Measurements from ENCODE around the gene SECISBP2L. TPM values are rescaled to one million over a fixed set of nuclear protein-coding genes. Genes with fewer than 3 reads are reported as not detected.

SECISBP2L gene
- polyA plus RNA-seq, 1 experiment = 41.3 TPM

DNA sequence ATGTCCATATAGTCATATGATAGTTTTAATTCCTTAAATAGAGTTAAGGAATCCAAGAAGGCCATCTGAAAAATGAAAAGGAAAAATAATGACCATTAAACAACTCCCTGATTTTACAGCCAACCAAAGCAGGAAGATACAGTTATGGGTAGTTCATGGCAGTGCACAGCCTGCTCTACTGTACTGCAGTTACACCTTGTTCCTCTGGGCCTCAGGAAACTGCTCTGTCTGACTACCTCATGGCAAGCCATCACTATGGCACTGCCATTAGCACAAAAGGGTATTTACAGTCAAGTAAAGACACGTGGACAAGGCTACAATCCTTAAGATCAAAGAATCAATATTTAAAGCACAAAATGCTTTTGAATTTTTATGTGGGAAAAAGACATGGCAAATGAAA lies 19.5 kb downstream of the SECISBP2L start:
- H3K27ac ChIP-seq (ENCODE audit: low read depth, low read length) = no peak overlapping the region
- POLR2A ChIA-PET = no interaction called here

DNA sequence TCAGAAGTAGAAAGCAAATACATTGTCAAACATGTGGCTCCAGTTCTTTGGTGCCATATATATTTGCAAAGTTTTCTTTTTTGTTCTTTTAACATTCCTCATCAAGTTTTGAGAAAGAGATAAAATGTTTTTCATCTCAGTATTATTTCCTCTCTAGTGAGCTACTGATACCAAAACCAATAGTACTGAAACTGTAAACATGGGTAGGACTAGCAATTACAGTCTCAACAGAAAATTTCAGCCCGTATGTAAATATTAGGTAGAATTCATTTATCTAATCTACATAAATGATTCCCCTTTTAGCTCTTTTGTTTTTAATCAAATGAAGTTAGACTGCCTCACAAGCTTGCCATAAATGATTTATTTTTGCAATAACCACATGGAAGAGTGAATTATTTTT lies 21.4 kb downstream of the SECISBP2L start:
- TF ChIP-seq, protein P1, sequence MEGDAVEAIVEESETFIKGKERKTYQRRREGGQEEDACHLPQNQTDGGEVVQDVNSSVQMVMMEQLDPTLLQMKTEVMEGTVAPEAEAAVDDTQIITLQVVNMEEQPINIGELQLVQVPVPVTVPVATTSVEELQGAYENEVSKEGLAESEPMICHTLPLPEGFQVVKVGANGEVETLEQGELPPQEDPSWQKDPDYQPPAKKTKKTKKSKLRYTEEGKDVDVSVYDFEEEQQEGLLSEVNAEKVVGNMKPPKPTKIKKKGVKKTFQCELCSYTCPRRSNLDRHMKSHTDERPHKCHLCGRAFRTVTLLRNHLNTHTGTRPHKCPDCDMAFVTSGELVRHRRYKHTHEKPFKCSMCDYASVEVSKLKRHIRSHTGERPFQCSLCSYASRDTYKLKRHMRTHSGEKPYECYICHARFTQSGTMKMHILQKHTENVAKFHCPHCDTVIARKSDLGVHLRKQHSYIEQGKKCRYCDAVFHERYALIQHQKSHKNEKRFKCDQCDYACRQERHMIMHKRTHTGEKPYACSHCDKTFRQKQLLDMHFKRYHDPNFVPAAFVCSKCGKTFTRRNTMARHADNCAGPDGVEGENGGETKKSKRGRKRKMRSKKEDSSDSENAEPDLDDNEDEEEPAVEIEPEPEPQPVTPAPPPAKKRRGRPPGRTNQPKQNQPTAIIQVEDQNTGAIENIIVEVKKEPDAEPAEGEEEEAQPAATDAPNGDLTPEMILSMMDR (IDR thresholded peaks at IDR 0.05; ENCODE audit: low read depth, low read length) = no peak
- H3K27ac ChIP-seq (ENCODE audit: low read depth, low read length) = no peak overlapping the region
- H3K4me3 ChIP-seq (ENCODE audit: low read depth, low read length) = no peak overlapping the region
- CTCF ChIA-PET = interaction anchor here (0.7 kb wide), 1 partner anchor 163 kb away, joined by 3 read pairs; no protein-coding TSS in a partner anchor
- DNase-seq (ENCODE audit: low read depth, low spot score) = no peak
- POLR2A ChIA-PET = no interaction called here
- H3K9me3 ChIP-seq (ENCODE audit: control insufficient read depth, insufficient read depth, low read length) = no peaks in the 10 kb centered on the region
- H3K27me3 ChIP-seq (ENCODE audit: control insufficient read depth, insufficient read depth, low read length) = no peaks in the 10 kb centered on the region

More for the DNA sequence above, 19.5 kb downstream of the SECISBP2L start:
- H3K27me3 ChIP-seq (ENCODE audit: control insufficient read depth, insufficient read depth, low read length) = no peaks in the 10 kb centered on the region
- TF ChIP-seq, protein P1 (IDR thresholded peaks at IDR 0.05; ENCODE audit: low read depth, low read length) = no peak
- H3K9me3 ChIP-seq (ENCODE audit: control insufficient read depth, insufficient read depth, low read length) = no peaks in the 10 kb centered on the region
- H3K4me3 ChIP-seq (ENCODE audit: low read depth, low read length) = no peak overlapping the region
- CTCF ChIA-PET = no interaction called here
- DNase-seq (ENCODE audit: low read depth, low spot score) = no peak

DNA sequence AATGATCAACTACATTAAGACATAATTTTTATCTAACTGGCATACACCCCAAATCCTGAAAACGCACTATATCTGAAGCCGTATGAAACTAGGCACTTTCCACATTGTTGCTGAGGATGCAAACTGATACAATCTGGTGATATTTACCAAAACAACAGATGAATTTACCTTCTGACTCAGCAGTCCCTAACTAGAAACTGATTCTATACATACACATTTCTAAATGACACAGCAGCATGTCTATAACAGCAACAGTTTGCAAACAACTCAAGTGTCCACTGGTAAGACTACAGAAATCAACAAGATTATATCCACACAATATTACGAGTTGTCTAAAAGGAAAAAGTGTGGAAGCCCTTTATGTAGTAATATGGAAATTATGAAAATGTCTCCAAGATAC lies 22.9 kb downstream of the SECISBP2L start:
- no peak overlapping the region for H3K27ac ChIP-seq (ENCODE audit: low read depth, low read length)
- POLR2A ChIA-PET = no interaction called here
- no peak overlapping the region for H3K4me3 ChIP-seq (ENCODE audit: low read depth, low read length)
- no peak for DNase-seq (ENCODE audit: low read depth, low spot score)
- TF ChIP-seq, protein P1 (IDR thresholded peaks at IDR 0.05; ENCODE audit: low read depth, low read length) = no peak
- H3K27me3 ChIP-seq (ENCODE audit: control insufficient read depth, insufficient read depth, low read length) = no peaks in the 10 kb centered on the region
- CTCF ChIA-PET = no interaction called here
- no peaks in the 10 kb centered on the region for H3K9me3 ChIP-seq (ENCODE audit: control insufficient read depth, insufficient read depth, low read length)

DNA sequence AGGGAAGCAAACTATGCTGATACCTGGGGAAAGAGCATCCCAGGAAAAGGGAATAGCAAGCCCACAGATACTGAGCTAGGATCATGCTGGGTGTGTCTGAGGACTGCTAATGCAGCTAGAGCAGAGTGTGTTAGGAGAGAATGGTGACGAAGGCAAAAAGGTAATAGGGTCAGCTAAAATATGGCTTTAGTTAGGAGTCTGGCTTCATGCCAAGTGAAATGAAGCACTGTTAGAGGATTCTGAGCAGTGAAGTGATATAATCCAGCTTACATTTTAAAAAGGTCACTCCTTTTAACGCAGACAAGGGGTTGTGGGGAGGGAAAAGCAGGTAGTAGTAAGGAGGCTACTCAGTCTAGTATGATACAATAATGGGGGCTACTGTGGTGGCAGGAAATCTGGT lies 30.4 kb downstream of the SECISBP2L start:
- DNase-seq (ENCODE audit: low read depth, low spot score) = no peak
- no peak overlapping the region for H3K4me3 ChIP-seq (ENCODE audit: low read depth, low read length)
- H3K27ac ChIP-seq (ENCODE audit: low read depth, low read length) = no peak overlapping the region
- POLR2A ChIA-PET = no interaction called here
- H3K9me3 ChIP-seq (ENCODE audit: control insufficient read depth, insufficient read depth, low read length) = no peaks in the 10 kb centered on the region
- no peaks in the 10 kb centered on the region for H3K27me3 ChIP-seq (ENCODE audit: control insufficient read depth, insufficient read depth, low read length)
- CTCF ChIA-PET = interaction anchor here (0.7 to 1.4 kb wide), 3 partner anchors 40 to 154 kb away, joined by 3 to 6 read pairs (median 4); no protein-coding TSS in a partner anchor
- TF ChIP-seq, protein P1 (IDR thresholded peaks at IDR 0.05; ENCODE audit: low read depth, low read length) = no peak

DNA sequence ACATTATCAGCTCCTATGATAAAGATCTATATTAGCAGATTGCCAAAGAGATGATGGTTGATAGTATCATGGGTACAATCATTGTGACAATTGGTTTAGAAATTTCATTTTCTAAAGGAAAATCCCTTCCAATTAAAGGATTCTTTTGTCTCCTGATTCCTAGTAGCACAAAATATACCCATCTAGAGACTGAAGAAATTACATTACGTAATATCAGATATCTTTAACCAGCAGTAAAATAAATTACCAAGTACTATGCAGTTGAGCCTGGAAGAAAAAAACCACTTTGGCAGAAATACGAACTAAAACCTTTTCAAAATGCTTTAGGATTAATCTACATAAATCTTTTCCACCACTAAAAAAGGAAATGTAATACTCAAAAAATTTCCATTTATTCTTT lies 46.9 kb downstream of the SECISBP2L start:
- H3K4me3 ChIP-seq (ENCODE audit: low read depth, low read length) = no peak overlapping the region
- no peaks in the 10 kb centered on the region for H3K27me3 ChIP-seq (ENCODE audit: control insufficient read depth, insufficient read depth, low read length)
- POLR2A ChIA-PET = no interaction called here
- H3K27ac ChIP-seq (ENCODE audit: low read depth, low read length) = no peak overlapping the region
- no peak for DNase-seq (ENCODE audit: low read depth, low spot score)
- TF ChIP-seq, protein P1 (IDR thresholded peaks at IDR 0.05; ENCODE audit: low read depth, low read length) = no peak
- CTCF ChIA-PET = interaction anchor here (0.6 to 1.2 kb wide), 3 partner anchors 24 to 138 kb away, joined by 3 to 6 read pairs (median 4); no protein-coding TSS in a partner anchor
- no peaks in the 10 kb centered on the region for H3K9me3 ChIP-seq (ENCODE audit: control insufficient read depth, insufficient read depth, low read length)

Data from AG04450 (cell line).